ENCODE measurements around the gene MAMDC2.

Gene MAMDC2

GRCh38 chr9:70046274-70047070, 2.8 kb downstream of the MAMDC2 start:
- no peak overlapping the region for H3K27ac Mint-ChIP-seq
- peaks cover 7% of the 10 kb centered on the region for H3K4me1 Mint-ChIP-seq (ENCODE audit: low read depth)
- no peak overlapping the region for H3K4me3 Mint-ChIP-seq
- peaks cover 72% of the 10 kb centered on the region for H3K27me3 Mint-ChIP-seq
- H3K9me3 Mint-ChIP-seq: no peaks in the 10 kb centered on the region
- no peaks in the 10 kb centered on the region for H3K36me3 Mint-ChIP-seq (ENCODE audit: low read depth)

DNA sequence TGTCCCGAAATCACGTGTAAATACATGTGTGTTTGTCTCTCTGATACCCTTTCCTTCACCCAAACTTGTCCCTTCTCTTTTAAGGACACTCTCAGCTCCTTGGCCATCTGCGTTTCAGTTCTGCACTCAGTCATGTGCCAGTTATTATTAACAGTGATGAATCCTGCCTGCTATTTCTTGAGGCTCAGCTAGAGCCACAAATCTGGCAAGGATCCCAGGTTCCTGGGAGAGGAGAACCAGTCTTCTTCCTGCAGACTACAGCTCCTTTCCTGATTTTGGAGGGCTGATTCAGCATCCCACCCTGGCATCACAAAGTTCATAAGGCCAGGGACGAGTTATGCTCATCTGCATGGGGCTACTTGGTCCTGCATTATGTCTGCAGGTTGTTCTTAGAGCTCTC, 5.6 kb downstream of the MAMDC2 start:
- Mint-ChIP-seq H3K27me3 (peaks cover 59% of the 10 kb centered on the region), H3K4me3 (no peak overlapping the region), H3K36me3 (ENCODE audit: low read depth) (no peaks in the 10 kb centered on the region), H3K27ac (no peak overlapping the region), H3K9me3 (no peaks in the 10 kb centered on the region), H3K4me1 (ENCODE audit: low read depth) (peaks cover 7% of the 10 kb centered on the region)

DNA sequence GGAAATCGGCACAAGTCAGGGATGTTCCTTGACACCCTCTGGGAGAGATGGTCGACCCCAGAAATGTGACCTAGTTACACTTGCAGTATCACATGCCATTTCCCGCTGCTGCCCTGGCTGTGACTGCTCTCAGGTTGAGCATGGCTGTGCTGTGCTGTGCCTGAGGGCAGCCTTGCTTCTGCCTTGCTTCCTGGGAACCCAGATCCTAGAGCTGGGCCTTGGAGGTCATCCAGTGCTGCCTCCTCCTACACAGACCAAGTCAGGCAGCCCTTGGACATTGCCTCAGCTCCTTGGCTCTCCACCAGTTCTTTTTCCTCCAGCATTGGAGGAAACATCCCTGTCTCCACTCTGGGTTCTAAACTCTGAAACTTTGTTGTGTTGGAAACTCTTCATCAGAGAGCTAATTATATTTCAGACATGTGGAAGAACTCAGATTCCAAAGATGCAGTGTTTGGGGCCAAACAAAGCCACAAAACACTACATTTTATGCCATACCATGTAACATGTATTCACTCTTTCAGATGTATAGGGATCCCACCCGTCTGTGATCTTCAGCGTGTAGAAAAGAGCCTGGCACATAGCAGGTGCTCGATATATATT, 6.1 kb downstream of the MAMDC2 start:
- Mint-ChIP-seq H3K4me1 (ENCODE audit: low read depth) (peaks cover 2% of the 10 kb centered on the region), H3K4me3 (no peak overlapping the region), H3K27ac (no peak overlapping the region), H3K27me3 (peaks cover 55% of the 10 kb centered on the region), H3K9me3 (no peaks in the 10 kb centered on the region), H3K36me3 (ENCODE audit: low read depth) (no peaks in the 10 kb centered on the region)

DNA sequence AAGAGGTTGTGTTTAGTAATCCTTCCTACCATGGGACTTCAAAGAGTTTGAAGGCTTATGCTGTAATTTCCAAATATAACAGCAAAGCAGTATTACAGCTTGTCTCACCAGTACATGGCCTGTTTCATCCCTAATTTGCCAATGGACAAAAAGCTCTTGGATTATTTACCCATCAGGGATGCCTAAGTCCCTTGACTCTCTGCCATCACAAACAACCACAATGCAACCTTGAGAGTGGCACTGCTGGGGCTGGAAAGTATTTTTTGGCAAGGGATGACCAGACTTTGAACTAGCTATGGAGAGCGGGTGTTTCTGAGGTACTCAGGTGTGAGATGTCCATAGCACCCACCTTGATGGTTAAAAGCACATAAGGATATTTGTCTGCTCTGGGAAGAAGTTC, 9.1 kb downstream of the MAMDC2 start:
- H3K9me3 Mint-ChIP-seq: no peaks in the 10 kb centered on the region
- no peaks in the 10 kb centered on the region for H3K4me1 Mint-ChIP-seq (ENCODE audit: low read depth)
- H3K27ac Mint-ChIP-seq: no peak overlapping the region
- H3K27me3 Mint-ChIP-seq: peaks cover 41% of the 10 kb centered on the region
- H3K4me3 Mint-ChIP-seq: no peak overlapping the region
- no peaks in the 10 kb centered on the region for H3K36me3 Mint-ChIP-seq (ENCODE audit: low read depth)

- Mint-ChIP-seq H3K27ac (no peak overlapping the region), H3K4me1 (ENCODE audit: low read depth) (no peaks in the 10 kb centered on the region), H3K36me3 (ENCODE audit: low read depth) (no peaks in the 10 kb centered on the region), H3K4me3 (no peak overlapping the region), H3K9me3 (no peaks in the 10 kb centered on the region), H3K27me3 (peaks cover 32% of the 10 kb centered on the region)
Measured at GRCh38 chr9:70053864-70054263, 10.2 kb downstream of the MAMDC2 start.

DNA sequence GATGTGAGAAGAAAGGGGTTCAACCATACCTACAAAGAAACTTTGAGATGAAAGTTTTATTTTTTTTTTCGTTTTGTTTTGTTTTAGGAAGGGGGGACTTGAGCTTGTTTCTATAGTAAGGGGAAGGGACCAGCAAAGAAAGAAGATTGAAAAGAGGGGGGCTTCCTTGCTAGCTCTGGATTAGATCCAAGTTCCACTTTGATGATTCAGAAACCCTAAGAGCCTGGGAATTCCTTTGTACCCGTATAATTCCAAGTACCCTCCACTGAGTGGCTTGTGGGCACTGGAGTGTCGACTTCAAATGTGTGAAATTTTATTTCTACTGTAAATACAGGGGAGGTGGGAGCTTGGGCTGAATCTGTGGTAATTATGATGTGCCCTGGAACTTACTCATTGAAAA, 10.9 kb downstream of the MAMDC2 start:
- Mint-ChIP-seq H3K36me3 (ENCODE audit: low read depth) (no peaks in the 10 kb centered on the region), H3K4me3 (no peak overlapping the region), H3K27ac (no peak overlapping the region), H3K27me3 (peaks cover 30% of the 10 kb centered on the region), H3K4me1 (ENCODE audit: low read depth) (no peaks in the 10 kb centered on the region), H3K9me3 (no peaks in the 10 kb centered on the region)

DNA sequence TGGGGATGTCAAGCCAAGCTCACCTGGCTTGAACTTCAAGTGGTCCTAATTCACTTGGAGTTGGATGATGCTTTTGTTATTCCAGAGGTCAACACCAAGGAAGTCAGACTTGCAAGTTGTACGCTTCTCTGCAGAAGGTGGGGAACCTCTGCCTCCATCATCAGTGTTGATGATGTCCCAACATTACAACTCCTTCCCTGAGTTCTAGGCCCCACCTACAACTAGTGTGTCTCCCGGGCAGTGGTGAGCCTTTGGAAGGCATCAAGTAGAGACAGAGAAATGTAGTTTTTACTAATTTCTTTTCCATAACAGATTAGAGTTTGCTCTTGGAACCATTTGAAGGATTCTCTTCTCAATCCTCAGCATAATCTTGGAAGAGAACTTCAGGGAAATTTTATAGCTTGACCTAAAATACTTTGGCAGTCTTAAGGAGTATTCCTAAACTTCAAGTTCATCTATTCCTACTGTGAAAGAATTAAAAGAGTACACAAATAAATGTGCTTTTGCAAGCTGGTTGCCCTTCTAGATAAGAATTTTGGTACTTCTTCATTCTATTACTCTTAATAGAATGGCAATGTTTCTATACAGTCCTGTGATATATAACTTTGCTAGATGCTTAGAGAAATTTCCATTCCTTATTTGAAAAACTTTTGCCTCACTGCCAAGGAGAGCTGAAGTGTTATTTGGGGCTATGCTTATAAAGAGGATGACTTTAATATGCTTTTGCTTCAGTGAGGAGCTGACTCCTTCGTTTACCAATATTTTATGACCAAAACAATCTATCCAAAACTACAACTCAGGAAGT, 12.0 kb downstream of the MAMDC2 start:
- no peak overlapping the region for H3K27ac Mint-ChIP-seq
- H3K9me3 Mint-ChIP-seq: no peaks in the 10 kb centered on the region
- H3K4me3 Mint-ChIP-seq: no peak overlapping the region
- no peaks in the 10 kb centered on the region for H3K4me1 Mint-ChIP-seq (ENCODE audit: low read depth)
- peaks cover 22% of the 10 kb centered on the region for H3K27me3 Mint-ChIP-seq
- no peaks in the 10 kb centered on the region for H3K36me3 Mint-ChIP-seq (ENCODE audit: low read depth)

GRCh38 chr9:70056211-70056944, 12.7 kb downstream of the MAMDC2 start:
- no peaks in the 10 kb centered on the region for H3K9me3 Mint-ChIP-seq
- H3K27me3 Mint-ChIP-seq: peaks cover 16% of the 10 kb centered on the region
- H3K4me1 Mint-ChIP-seq (ENCODE audit: low read depth): no peaks in the 10 kb centered on the region

DNA sequence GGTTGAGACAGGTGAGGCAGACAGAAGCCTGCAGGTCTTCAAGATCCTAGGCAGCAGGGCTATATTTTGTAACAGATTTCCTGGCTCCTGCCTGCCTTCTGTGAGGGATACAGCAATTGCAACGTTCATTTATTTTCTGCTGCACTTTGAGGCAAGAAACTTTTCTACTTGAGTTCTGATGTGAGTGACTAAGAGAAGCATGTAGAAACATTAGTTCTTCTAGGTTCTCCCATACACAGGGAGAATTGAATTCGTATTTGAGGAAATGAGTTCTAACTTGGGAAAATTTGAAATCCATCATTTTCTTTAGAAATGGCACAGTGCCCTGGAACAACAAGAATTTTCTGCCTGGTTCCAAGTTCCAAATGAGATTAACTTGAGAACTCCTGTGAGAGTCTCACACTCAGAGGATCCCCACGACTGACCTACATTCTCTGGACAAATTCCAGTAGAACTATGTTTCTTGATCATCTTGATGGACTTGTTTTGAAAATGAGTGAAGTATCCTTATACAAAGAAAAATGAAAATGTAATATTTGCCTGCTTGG, 15.0 kb downstream of the MAMDC2 start:
- Mint-ChIP-seq H3K27me3 (peaks cover 13% of the 10 kb centered on the region), H3K36me3 (ENCODE audit: low read depth) (no peaks in the 10 kb centered on the region), H3K9me3 (no peaks in the 10 kb centered on the region), H3K4me1 (ENCODE audit: low read depth) (no peaks in the 10 kb centered on the region), H3K27ac (no peak overlapping the region), H3K4me3 (no peak overlapping the region)

More at GRCh38 chr9:70056211-70056944, 12.7 kb downstream of the MAMDC2 start:
- H3K27ac Mint-ChIP-seq: no peak overlapping the region
- no peak overlapping the region for H3K4me3 Mint-ChIP-seq
- H3K36me3 Mint-ChIP-seq (ENCODE audit: low read depth): no peaks in the 10 kb centered on the region

DNA sequence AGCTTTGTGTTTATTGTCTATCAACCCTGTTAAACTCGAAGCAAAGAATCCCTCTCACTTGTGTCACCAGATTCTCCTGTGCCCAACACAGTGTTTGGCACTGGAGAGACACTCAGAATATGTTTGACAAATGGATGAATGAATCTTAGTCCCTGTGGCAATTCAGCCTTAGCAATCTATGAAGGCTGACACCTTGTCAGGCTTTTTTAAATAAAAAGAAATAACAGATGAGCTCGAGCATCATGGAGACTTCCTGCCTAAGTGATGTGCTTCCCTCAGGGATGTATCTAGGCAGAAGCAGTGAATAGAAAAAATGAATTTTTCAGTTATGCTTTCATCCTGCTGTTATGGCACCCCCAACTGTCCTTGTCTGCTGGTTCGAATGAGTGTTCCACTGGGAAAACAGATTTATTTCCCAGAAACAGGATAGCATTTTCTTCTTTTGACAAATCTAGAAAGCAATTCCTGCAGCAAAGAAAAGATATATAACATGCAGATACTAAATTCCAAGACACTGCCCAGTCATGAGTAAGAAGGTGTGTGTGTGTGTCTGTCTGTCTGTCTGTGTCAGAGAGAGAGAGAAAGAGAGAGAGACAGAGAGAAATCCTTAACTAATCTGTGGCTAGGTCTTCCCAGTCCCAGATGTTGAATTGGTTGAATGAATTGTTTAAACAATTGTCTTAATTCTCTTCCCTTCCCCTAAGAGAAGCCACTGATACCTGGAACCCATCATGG, 16.7 kb downstream of the MAMDC2 start:
- Mint-ChIP-seq H3K4me3 (no peak overlapping the region), H3K9me3 (no peaks in the 10 kb centered on the region), H3K4me1 (ENCODE audit: low read depth) (no peaks in the 10 kb centered on the region), H3K27ac (no peak overlapping the region), H3K36me3 (ENCODE audit: low read depth) (no peaks in the 10 kb centered on the region), H3K27me3 (peaks cover 13% of the 10 kb centered on the region)

DNA sequence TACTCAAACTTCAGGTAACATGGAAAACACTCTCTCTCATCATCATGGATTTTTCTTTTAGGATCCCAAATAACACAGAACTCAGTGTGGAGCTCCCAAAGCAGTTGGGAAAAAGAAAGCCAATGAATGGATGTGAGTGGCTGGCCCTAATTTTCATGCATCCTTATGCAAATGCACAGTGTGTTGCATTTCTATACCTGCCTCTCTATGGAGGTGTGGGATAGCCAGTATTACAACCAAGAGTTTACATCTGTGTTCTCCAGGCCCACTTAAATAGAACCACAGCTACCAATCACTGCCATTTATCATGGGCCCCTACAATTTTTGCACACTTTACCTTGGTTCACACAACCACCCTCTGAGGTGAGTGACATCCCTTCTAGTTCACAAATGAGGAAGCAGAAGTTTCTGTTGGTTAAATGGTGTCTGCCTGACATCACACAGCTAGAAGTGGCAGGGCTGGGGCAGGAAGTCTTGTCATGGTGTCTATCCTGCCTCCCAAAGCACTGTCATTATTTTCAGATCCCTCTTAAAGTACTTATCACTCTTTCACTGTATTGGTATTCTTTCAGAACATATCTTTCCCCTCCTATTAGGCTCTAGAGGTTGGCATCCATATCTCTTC, 17.3 kb downstream of the MAMDC2 start:
- no peak overlapping the region for H3K27ac Mint-ChIP-seq
- no peaks in the 10 kb centered on the region for H3K9me3 Mint-ChIP-seq
- peaks cover 17% of the 10 kb centered on the region for H3K27me3 Mint-ChIP-seq
- no peaks in the 10 kb centered on the region for H3K4me1 Mint-ChIP-seq (ENCODE audit: low read depth)
- no peaks in the 10 kb centered on the region for H3K36me3 Mint-ChIP-seq (ENCODE audit: low read depth)
- H3K4me3 Mint-ChIP-seq: no peak overlapping the region

GRCh38 chr9:70061776-70062175, 18.1 kb downstream of the MAMDC2 start:
- H3K27ac Mint-ChIP-seq: no peak overlapping the region
- no peak overlapping the region for H3K4me3 Mint-ChIP-seq
- peaks cover 19% of the 10 kb centered on the region for H3K27me3 Mint-ChIP-seq
- no peaks in the 10 kb centered on the region for H3K4me1 Mint-ChIP-seq (ENCODE audit: low read depth)
- H3K36me3 Mint-ChIP-seq (ENCODE audit: low read depth): no peaks in the 10 kb centered on the region
- H3K9me3 Mint-ChIP-seq: no peaks in the 10 kb centered on the region

DNA sequence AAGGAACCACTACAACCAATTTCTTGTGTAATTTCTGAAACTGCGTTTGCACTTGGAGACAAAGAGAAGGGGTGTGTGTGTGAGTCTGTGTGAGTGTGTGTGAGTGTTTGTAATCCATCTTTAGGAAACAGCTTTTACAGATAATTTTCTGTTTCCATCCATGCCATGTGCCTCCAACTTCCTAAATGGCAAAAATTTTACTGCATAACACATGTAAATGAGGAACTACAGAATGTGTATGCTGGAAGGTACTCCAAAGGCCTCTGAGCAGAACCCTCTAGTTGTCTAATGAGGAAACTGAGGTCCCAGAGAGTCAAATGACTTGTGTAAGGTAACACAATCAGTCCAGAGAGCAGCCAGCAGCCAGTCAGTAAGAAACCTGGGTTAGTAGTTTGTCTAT, 20.8 kb downstream of the MAMDC2 start:
- Mint-ChIP-seq H3K27me3 (peaks cover 25% of the 10 kb centered on the region), H3K4me3 (no peak overlapping the region), H3K4me1 (ENCODE audit: low read depth) (no peaks in the 10 kb centered on the region), H3K36me3 (ENCODE audit: low read depth) (no peaks in the 10 kb centered on the region), H3K27ac (no peak overlapping the region), H3K9me3 (no peaks in the 10 kb centered on the region)

DNA sequence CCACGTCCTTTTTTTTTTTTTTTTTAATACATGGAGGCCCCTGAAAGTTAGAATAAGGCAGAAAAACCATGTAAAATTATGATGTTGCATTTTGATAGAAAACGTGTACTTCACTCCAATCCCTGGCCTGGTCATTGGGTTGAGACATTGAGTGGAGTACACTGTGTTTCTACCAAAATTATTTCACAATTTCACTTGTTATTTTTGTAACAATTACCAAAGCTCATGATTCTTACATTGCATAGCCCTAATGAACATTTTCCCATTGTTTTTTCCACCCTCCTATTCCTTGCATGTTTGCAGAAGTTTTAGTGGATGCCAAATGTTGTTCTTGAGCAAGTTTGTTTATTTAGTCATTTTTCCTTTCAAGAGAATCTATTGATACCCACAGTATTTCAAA, 21.9 kb downstream of the MAMDC2 start:
- H3K4me1 Mint-ChIP-seq (ENCODE audit: low read depth): no peaks in the 10 kb centered on the region
- no peak overlapping the region for H3K4me3 Mint-ChIP-seq
- H3K27me3 Mint-ChIP-seq: peaks cover 25% of the 10 kb centered on the region
- no peaks in the 10 kb centered on the region for H3K9me3 Mint-ChIP-seq
- no peaks in the 10 kb centered on the region for H3K36me3 Mint-ChIP-seq (ENCODE audit: low read depth)
- H3K27ac Mint-ChIP-seq: no peak overlapping the region

Measured in stimulated activated naive CD8-positive, alpha-beta T cell treated with anti-CD3 and anti-CD28 coated beads, Interleukin-15, Interleukin-2, amounts not matched to agents 100 ng/mL and 50 ng/mL, for 24 hours (primary cell).